GM21576 (cell line): ENCODE measurements around the gene TRIM24.

Source experiments
- ATAC-seq: cut with Tn5 transposase; IDR thresholded peaks from one replicate; pipeline ENCODE4 v1.9.1; 2021; ENCODE audit warnings: mild to moderate bottlenecking, moderate library complexity; ENCODE audit not compliant: unreplicated experiment

The TRIM24 gene

GRCh38 chr7:138613630-138614029 lies 153.6 kb downstream of the TRIM24 start:
- ATAC-seq, result no peak

- ATAC-seq, result no peak
These were observed 156.0 kb downstream of the TRIM24 start for GRCh38 chr7:138616085-138616484.

GRCh38 chr7:138618506-138618905 lies 158.4 kb downstream of the TRIM24 start:
- ATAC-seq, result no peak

- no peak for ATAC-seq
These were observed 158.9 kb downstream of the TRIM24 start for GRCh38 chr7:138618933-138619332.

- no peak for ATAC-seq
These were observed 162.8 kb downstream of the TRIM24 start for GRCh38 chr7:138622841-138623240.

GRCh38 chr7:138625084-138625848 lies 165.2 kb downstream of the TRIM24 start:
- ATAC-seq, result no peak

- no peak for ATAC-seq
These were observed 165.8 kb downstream of the TRIM24 start for GRCh38 chr7:138625849-138626230.

- ATAC-seq, result no peak
These were observed 166.8 kb downstream of the TRIM24 start for GRCh38 chr7:138626846-138627245.

- ATAC-seq, result no peak
These were observed 167.3 kb downstream of the TRIM24 start for GRCh38 chr7:138627361-138627760.

- no peak for ATAC-seq
These were observed 170.1 kb downstream of the TRIM24 start for GRCh38 chr7:138630059-138630610.

GRCh38 chr7:138632384-138632783 lies 172.3 kb downstream of the TRIM24 start:
- no peak for ATAC-seq

GRCh38 chr7:138632826-138633602 lies 173.0 kb downstream of the TRIM24 start:
- ATAC-seq, result no peak
